Psoas muscle (tissue), 8 donors: Measurements from ENCODE around the gene INVS. TPM values are rescaled to one million over a fixed set of nuclear protein-coding genes. Genes with fewer than 3 reads are reported as not detected.
"Not testable (repeated sequence)": the region's sequence is repeated elsewhere in the genome, so short reads cannot be mapped to it uniquely, and the experiment has no call there.

ENCODE experiments used
- ATAC-seq, 4 donors: fragments of 200-7000 bp; cut with Tn5 transposase; one replicate each; pipeline ENCODE4 v1.9.1; 2020; ENCODE audit warnings: moderate library complexity in 3 of 4, mild to moderate bottlenecking in 2 of 4
- DNase-seq, 2 donors: peaks; one replicate each; pipeline ENCODE4 v3.0.0-alpha.2; 2020
- H3K27ac ChIP-seq: fragments of 200-600 bp; one replicate; pipeline ENCODE4 v1.8.0; 2022
- H3K27me3 ChIP-seq, 3 donors: fragments of 200-600 bp in 1 of 3; one replicate each; pipeline versions ENCODE4 v1.6.1 to v1.8.0; 2013 to 2022; ENCODE audit warnings: low read length in 2 of 3, mild to moderate bottlenecking in 2 of 3, moderate library complexity in 1 of 3; ENCODE audit not compliant: insufficient read depth in 3 of 3
- H3K36me3 ChIP-seq, 2 donors: fragments of 200-600 bp in 1 of 2; one replicate each; pipeline versions ENCODE4 v1.6.1 to v1.8.0; 2013 to 2022; ENCODE audit warnings: low read depth in 1 of 2, mild to moderate bottlenecking in 1 of 2, moderate library complexity in 1 of 2; ENCODE audit not compliant: insufficient read depth in 1 of 2
- H3K4me1 ChIP-seq: fragments of 200-600 bp; one replicate; pipeline ENCODE4 v1.8.0; 2022
- H3K4me3 ChIP-seq: fragments of 200-600 bp; one replicate; pipeline ENCODE4 v1.8.0; 2022; ENCODE audit warnings: mild to moderate bottlenecking
- H3K9me3 ChIP-seq: fragments of 200-600 bp; one replicate; pipeline ENCODE4 v1.8.0; 2022
- WGBS, 3 donors: extraction: QIAGEN DNeasy Blood & Tissue Kit; methylation state at CpG; one replicate each; pipeline versions ENCODE4 v1.1.6 to v1.1.7; 2013; 5-methylcytosine and 5-hydroxymethylcytosine counted together
- intact Hi-C, 2 donors: fragments of 100-400 bp; cut with DNase I; formaldehyde crosslinking; loops; one replicate each; pipeline versions ENCODE4 v1.11.0 to v1.14.2; 2022
- polyA plus RNA-seq, 3 donors: library from polyadenylated mRNA; stranded (reverse); fragments of 200-250 nt; gene quantifications; one replicate each; pipeline ENCODE4 v1.2.3, GENCODE V29; 2013
- total RNA-seq, 4 donors: library from RNA; stranded (reverse); fragmentation: NEBNext Ultra II Directional in 2 of 4; extraction: Animal tissue kit (Norgen Biotek cat#: 25700) in 2 of 4; gene quantifications; one replicate each; pipeline versions ENCODE4 v1.2.1 to v1.2.4, GENCODE V29; 2021 to 2023
- TF ChIP-seq, protein P1 (sequence below): fragments of 200-600 bp; IDR thresholded peaks from one replicate; pipeline ENCODE4 v1.8.0; 2022; ENCODE audit warnings: antibody characterized with exemption
- donor health status: healthy with polysubstance abuse.
- donor health status: DM: no; HTN: no; CAD: no; lungs with moderate emphysema.
- donor health status: Bipolar disorder and iron deficiency.
- donor health status: healthy.
- donor health status: DM: yes; HTN: yes; CAD: no.
- donor health status: DM: no; HTN: no; CAD: no.
- donor health status: DM: no; HTN: no; CAD: no.
- donor health status: DM: yes; HTN: yes; CAD: no.

INVS gene
- total and polyA plus RNA-seq, 7 donors, result 1.6 to 7.3 (median 5.7) TPM

DNA sequence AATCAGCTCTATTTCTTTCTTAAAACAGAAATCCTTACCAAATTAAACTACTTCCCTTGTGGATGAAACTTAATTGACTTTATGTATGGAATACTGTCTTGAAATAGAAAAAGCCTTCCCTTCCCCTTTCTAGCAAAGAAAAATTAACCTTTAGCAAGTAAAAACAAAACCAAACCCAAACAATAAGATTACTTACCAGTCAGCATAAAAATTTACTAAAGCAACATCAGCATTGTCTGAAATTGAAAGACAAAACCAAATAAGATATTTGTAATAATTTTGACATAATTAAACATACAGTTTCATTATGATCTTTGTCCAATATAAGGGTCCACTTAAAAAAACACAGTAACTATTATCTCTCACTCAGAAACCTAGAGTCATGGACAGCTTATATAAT is 41.4 kb upstream of the INVS start:
- H3K27me3 ChIP-seq, result no peaks in the 10 kb centered on the region
- intact Hi-C loops, result no loop called here
- ATAC-seq (no peak), DNase-seq (no peak)
- TF ChIP-seq, protein P1, sequence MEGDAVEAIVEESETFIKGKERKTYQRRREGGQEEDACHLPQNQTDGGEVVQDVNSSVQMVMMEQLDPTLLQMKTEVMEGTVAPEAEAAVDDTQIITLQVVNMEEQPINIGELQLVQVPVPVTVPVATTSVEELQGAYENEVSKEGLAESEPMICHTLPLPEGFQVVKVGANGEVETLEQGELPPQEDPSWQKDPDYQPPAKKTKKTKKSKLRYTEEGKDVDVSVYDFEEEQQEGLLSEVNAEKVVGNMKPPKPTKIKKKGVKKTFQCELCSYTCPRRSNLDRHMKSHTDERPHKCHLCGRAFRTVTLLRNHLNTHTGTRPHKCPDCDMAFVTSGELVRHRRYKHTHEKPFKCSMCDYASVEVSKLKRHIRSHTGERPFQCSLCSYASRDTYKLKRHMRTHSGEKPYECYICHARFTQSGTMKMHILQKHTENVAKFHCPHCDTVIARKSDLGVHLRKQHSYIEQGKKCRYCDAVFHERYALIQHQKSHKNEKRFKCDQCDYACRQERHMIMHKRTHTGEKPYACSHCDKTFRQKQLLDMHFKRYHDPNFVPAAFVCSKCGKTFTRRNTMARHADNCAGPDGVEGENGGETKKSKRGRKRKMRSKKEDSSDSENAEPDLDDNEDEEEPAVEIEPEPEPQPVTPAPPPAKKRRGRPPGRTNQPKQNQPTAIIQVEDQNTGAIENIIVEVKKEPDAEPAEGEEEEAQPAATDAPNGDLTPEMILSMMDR, result no peak
- H3K4me3 ChIP-seq, result no peak overlapping the region
- no peaks in the 10 kb centered on the region for H3K4me1 ChIP-seq
- H3K27ac ChIP-seq, result no peak overlapping the region
- peaks cover 0 to 29% of the 10 kb centered on the region in 2 donors for H3K36me3 ChIP-seq
- H3K9me3 ChIP-seq, result no peaks in the 10 kb centered on the region

DNA sequence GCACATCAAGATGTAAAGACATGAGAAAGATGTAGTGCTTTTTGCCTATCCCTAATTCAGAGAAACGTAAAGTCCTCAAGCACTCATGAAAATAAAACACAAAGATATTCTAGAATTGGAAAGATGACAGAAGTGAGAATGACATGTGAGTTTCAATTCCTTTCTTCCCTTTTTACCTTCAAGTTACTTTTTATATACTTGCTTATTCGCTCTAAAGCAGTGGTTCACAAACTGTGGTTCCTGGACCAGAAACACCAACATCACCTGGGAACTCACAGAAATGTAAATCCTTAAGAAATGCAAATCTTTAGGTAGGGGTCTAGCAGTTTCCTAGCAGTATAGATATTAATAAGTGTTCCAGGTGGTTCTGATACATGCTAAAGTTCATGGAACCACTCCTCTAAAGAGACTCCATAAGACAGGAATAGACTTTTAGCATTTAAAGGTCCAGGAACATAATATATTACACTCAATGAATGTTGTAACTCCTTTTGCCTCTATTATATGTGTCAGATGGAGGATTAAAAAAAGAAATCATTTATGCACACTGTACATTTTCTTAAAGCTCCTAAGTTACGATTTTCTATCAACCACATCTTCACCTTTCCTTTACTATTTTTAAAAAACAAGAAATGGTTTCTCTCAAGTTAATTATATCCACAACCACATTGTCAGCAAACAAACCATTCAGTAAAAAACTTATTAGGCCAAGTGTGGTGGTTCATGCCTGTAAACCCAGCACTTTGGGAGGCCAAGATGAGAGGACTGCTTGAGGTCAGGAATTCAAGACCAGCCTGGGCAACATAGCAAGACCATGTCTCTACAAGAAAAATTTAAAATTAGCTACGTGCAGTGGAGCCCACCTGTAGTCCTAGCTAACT is 40.1 kb upstream of the INVS start:
- intact Hi-C loops, result no loop called here
- no peak overlapping the region for H3K4me3 ChIP-seq
- ATAC-seq (no peak), DNase-seq (no peak)
- H3K36me3 ChIP-seq, result peaks cover 0 to 29% of the 10 kb centered on the region in 2 donors
- no peak overlapping the region for H3K27ac ChIP-seq
- no peaks in the 10 kb centered on the region for H3K4me1 ChIP-seq
- 95 to 97% (median 95%) methylated on average over 4 of the region's 4 CpGs for WGBS, 3 donors
- TF ChIP-seq, protein P1, result no peak
- H3K9me3 ChIP-seq, result no peaks in the 10 kb centered on the region
- no peaks in the 10 kb centered on the region for H3K27me3 ChIP-seq

DNA sequence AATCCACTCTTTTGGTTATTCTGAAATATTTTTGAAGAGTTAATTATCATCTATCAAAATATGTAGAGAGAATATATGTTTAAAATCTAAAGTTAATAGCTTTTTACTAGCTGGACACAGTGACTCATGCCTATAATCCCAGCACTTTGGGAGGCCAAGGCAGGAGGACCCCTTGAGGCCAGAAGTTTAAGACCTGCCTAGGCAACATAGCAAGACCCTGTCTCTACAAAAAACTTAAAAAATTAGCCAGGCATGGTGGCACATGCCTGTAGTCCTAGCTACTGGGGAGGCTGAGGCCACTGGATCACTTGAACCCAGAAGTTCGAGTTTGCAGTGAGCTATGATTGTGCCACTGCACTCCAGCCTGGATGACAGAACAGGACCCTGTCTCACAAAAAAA is 36.4 kb upstream of the INVS start:
- intact Hi-C loops, DNase-seq, H3K27me3 ChIP-seq, H3K9me3 ChIP-seq, H3K4me3 ChIP-seq, H3K27ac ChIP-seq, ATAC-seq: not testable (repeated sequence)
- WGBS, 3 donors, result 91 to 94% (median 93%) methylated on average over 1 of the region's 1 CpG
- Histone ChIP-seq H3K36me3 (peaks cover 0 to 17% of the 10 kb centered on the region in 2 donors), H3K4me1 (peaks cover 15% of the 10 kb centered on the region)

DNA sequence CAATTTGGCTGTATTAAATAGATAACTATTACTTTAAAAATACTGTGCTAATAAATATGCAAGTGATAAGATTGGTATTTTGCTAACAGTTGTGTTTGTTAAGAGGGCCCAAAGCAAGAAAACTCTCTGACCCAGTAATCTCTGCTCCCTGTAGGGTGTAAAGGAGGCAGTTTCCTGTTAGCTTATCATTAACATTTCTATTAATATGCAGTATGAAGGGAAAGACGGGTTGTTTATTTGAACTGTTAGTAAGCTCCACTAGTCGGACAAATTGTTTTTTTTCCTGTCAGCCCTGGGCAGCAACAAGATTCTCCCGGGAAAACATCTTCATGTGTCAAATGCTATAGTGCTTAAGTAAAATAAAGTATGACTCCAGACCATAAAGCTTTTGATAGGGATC is 35.9 kb upstream of the INVS start:
- H3K9me3 ChIP-seq, result no peaks in the 10 kb centered on the region
- no peak for ATAC-seq
- no peaks in the 10 kb centered on the region for H3K27me3 ChIP-seq
- intact Hi-C loops, result no loop called here
- no peak overlapping the region for H3K27ac ChIP-seq
- TF ChIP-seq, protein P1, result no peak
- H3K4me3 ChIP-seq, result no peak overlapping the region
- peaks cover 15% of the 10 kb centered on the region for H3K4me1 ChIP-seq
- 38 to 52% (median 48%) methylated on average over 3 of the region's 3 CpGs for WGBS, 3 donors
- DNase-seq, result no peak
- peaks cover 0 to 12% of the 10 kb centered on the region in 2 donors for H3K36me3 ChIP-seq

DNA sequence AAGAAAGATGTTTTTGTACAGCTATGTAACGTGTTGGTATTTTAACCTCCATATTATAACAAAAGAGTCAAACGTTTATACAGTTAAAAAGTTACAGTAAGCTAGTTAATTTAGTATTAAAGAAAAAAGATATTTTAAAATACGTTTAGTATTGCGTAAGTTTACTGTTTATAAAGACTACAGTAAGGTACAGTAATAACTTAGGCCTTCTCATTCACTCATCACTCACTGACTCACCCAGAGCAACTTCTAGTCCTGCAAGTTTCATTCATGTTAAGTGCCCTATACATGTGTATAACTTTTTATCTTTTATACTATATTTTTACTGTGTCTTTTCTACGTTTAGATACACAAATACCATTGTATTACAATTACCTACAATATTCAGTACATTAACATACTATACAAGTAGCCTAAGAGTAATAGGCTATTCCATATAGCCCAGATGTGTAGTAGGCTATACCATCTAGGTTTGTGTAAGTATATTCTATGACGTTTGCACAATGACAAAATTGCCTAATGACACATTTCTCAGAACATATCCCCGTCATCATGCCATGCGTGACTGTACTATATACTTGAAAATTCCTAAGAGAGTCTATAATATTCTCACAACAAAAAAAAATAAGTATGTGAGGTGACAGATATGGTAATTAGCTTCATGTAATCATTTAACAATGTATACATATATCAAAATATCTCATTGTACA is 34.0 kb upstream of the INVS start:
- ATAC-seq (peak in 2 of 4 donors; percentile 40 to 66), DNase-seq (no peak)
- Histone ChIP-seq H3K4me3 (no peak overlapping the region), H3K27ac (no peak overlapping the region), H3K27me3 (no peaks in the 10 kb centered on the region), H3K36me3 (no peaks in the 10 kb centered on the region), H3K4me1 (peaks cover 15% of the 10 kb centered on the region), H3K9me3 (no peaks in the 10 kb centered on the region)
- TF ChIP-seq, protein P1, result no peak
- WGBS, 3 donors, result 87 to 89% (median 88%) methylated on average over 8 of the region's 8 CpGs
- intact Hi-C loops, result no loop called here
